Measurements from ENCODE around the gene ST3GAL5. TPM values are rescaled to one million over a fixed set of nuclear protein-coding genes. Genes with fewer than 3 reads are reported as not detected.

ST3GAL5 gene
- total and polyA plus RNA-seq, 2 donors (not counting 1 experiment from before 2014, with no cell fraction given) = 42.6 to 94.3 TPM

- WGBS (ENCODE audit: insufficient coverage) = 58% methylated on average over 8 of the region's 10 CpGs
- H3K4me1 ChIP-seq (ENCODE audit: control insufficient read depth in 2 of 2, insufficient read depth in 2 of 2, low read length in 2 of 2) = no peaks in the 10 kb centered on the region
- H3K9me3 ChIP-seq (ENCODE audit: control extremely low read depth in 1 of 3, control insufficient read depth in 2 of 3, insufficient read depth in 1 of 3, low read length in 2 of 3) = peaks cover 0 to 17% (median 8%) of the 10 kb centered on the region in 3 donors
- H2AFZ ChIP-seq (ENCODE audit: insufficient read depth, low read depth, low read length, poor library complexity, severe bottlenecking) = no peak overlapping the region
- Mint-ChIP-seq H3K4me1 (peaks cover 6% of the 10 kb centered on the region), H3K27ac (no peak overlapping the region), H3K4me3 (no peak overlapping the region), H3K9me3 (ENCODE audit: insufficient read depth) (peaks cover 2% of the 10 kb centered on the region), H3K27me3 (peaks cover 27% of the 10 kb centered on the region)
- no peaks in the 10 kb centered on the region for H3K79me2 ChIP-seq (ENCODE audit: control insufficient read depth, insufficient read depth, low read length)
- TF ChIP-seq CTCF (IDR thresholded peaks at IDR 0.05) (no peak), EZH2 (IDR thresholded peaks at IDR 0.05; ENCODE audit: borderline replicate concordance, insufficient read depth, low read depth, low read length, poor library complexity, severe bottlenecking) (no peak)
- H3K27ac ChIP-seq (ENCODE audit: low read length in 2 of 2) = no peak overlapping the region
- POLR2A ChIA-PET = no interaction called here
- H3K4me2 ChIP-seq (replicated peaks; ENCODE audit: low read depth, low read length, poor library complexity, severe bottlenecking) = no peak overlapping the region
- no peaks in the 10 kb centered on the region for H3K36me3 ChIP-seq (replicated peaks in 1 of 2; ENCODE audit: control extremely low read depth in 1 of 2, control insufficient read depth in 1 of 2, extremely low read depth in 1 of 2, insufficient read depth in 2 of 2, low read length in 1 of 2)
- DNase-seq (no peak), ATAC-seq (ENCODE audit: low read depth) (no peak)
- intact Hi-C loops (cut with micrococcal nuclease) = no loop called here
- no peak overlapping the region for H3K4me3 ChIP-seq (ENCODE audit: control extremely low read depth in 1 of 5, extremely low read depth in 1 of 5, insufficient read depth in 1 of 5, low read depth in 2 of 5, low read length in 4 of 5)
- peaks cover 0 to 24% (median 3%) of the 10 kb centered on the region in 4 experiments for H3K27me3 ChIP-seq (replicated peaks in 1 of 4; ENCODE audit: control extremely low read depth in 1 of 4, control insufficient read depth in 3 of 4, insufficient read depth in 4 of 4, low read length in 3 of 4)
- no peak overlapping the region for H3K9ac ChIP-seq (ENCODE audit: low read length)
- H4K20me1 ChIP-seq (ENCODE audit: control insufficient read depth, insufficient read depth, low read length, poor library complexity, severe bottlenecking) = no peaks in the 10 kb centered on the region
- CTCF ChIA-PET = interaction anchor here (1.4 to 2.6 kb wide), 3 partner anchors 10 to 75 kb away, joined by 4 to 10 read pairs (median 7); no protein-coding TSS in a partner anchor
Measured at GRCh38 chr2:85803704-85804425, 84.9 kb downstream of the ST3GAL5 start.

Measured in B cell (primary cell).